WTC11 (cell line): Measurements from ENCODE around the gene DAPK1. TPM values are rescaled to one million over a fixed set of nuclear protein-coding genes. Genes with fewer than 3 reads are reported as not detected.

Experiments
- CREB1 ChIP-seq: sonication (generic); formaldehyde crosslinking; IDR thresholded peaks from 2 replicates; pipeline ENCODE4 v1.8.0; 2023; ENCODE audit warnings: mild to moderate bottlenecking, missing genetic modification reagents
- EMX1 ChIP-seq: fragments of 250-450 bp; sonication (Bioruptor Pico); IDR thresholded peaks from 2 replicates; pipeline ENCODE4 v1.8.0; 2021; ENCODE audit warnings: mild to moderate bottlenecking
- FOXJ3 ChIP-seq: sonication (generic); formaldehyde crosslinking; IDR thresholded peaks from 2 replicates; pipeline ENCODE4 v1.9.0; 2021; ENCODE audit warnings: missing genetic modification reagents, mild to moderate bottlenecking, borderline replicate concordance
- GABPB1 ChIP-seq: sonication (generic); formaldehyde crosslinking; IDR thresholded peaks from 2 replicates; pipeline ENCODE4 v1.8.1; 2023; ENCODE audit warnings: mild to moderate bottlenecking, missing genetic modification reagents
- HMGA2 ChIP-seq: fragments of 250-450 bp; sonication (Bioruptor Pico); IDR thresholded peaks from 2 replicates; pipeline ENCODE4 v1.4.0; 2021; ENCODE audit warnings: mild to moderate bottlenecking, moderate library complexity
- IRF2 ChIP-seq: sonication (generic); formaldehyde crosslinking; IDR thresholded peaks from 2 replicates; pipeline ENCODE4 v1.8.0; 2022; ENCODE audit warnings: low read depth, missing genetic modification reagents, borderline replicate concordance
- NFE2L1 ChIP-seq: sonication (generic); formaldehyde crosslinking; IDR thresholded peaks from 2 replicates; pipeline ENCODE4 v1.8.1; 2023; ENCODE audit warnings: missing genetic modification reagents
- NR3C1 ChIP-seq: sonication (generic); formaldehyde crosslinking; conservative IDR thresholded peaks from 2 replicates; pipeline ENCODE4 v1.8.1; 2023; ENCODE audit warnings: low read depth, mild to moderate bottlenecking, missing genetic modification reagents
- OVOL2 ChIP-seq: fragments of 250-450 bp; sonication (Bioruptor Pico); IDR thresholded peaks from 2 replicates; pipeline ENCODE4 v1.9.0; 2021; ENCODE audit warnings: mild to moderate bottlenecking, borderline replicate concordance
- SMAD4 ChIP-seq: sonication (generic); formaldehyde crosslinking; IDR thresholded peaks from 2 replicates; pipeline ENCODE4 v1.8.0; 2022; ENCODE audit warnings: mild to moderate bottlenecking, missing genetic modification reagents
- ZBTB21 ChIP-seq: sonication (generic); formaldehyde crosslinking; IDR thresholded peaks from 2 replicates; pipeline ENCODE4 v1.8.1; 2023; ENCODE audit warnings: mild to moderate bottlenecking, missing genetic modification reagents, borderline replicate concordance
- ZNF232 ChIP-seq: sonication (generic); formaldehyde crosslinking; IDR thresholded peaks from 2 replicates; pipeline ENCODE4 v1.8.0; 2022; ENCODE audit warnings: mild to moderate bottlenecking, missing genetic modification reagents
- ZNF317 ChIP-seq: sonication (generic); formaldehyde crosslinking; IDR thresholded peaks from 2 replicates; pipeline ENCODE4 v1.8.1; 2023; ENCODE audit warnings: low read depth, mild to moderate bottlenecking, moderate library complexity, missing genetic modification reagents, borderline replicate concordance
- ZNF396 ChIP-seq: fragments of 250-450 bp; sonication (Bioruptor Pico); IDR thresholded peaks from 2 replicates; pipeline ENCODE4 v1.8.0; 2021; ENCODE audit warnings: mild to moderate bottlenecking, moderate library complexity, borderline replicate concordance
- ZNF416 ChIP-seq: fragments of 250-450 bp; sonication (Bioruptor Pico); IDR thresholded peaks from 2 replicates; pipeline ENCODE4 v1.9.0; 2021; ENCODE audit warnings: mild to moderate bottlenecking, inconsistent platforms
- total RNA-seq: library from RNA; stranded (reverse); gene quantifications from 3 replicates; pipeline ENCODE4 v1.2.3, GENCODE V29; 2021
- TF ChIP-seq, protein P1 (sequence below): sonication (generic); formaldehyde crosslinking; IDR thresholded peaks from 2 replicates; pipeline ENCODE4 v1.8.0; 2022; ENCODE audit warnings: mild to moderate bottlenecking, missing genetic modification reagents
- TF ChIP-seq, protein P2 (sequence below): fragments of 250-450 bp; sonication (Bioruptor Pico); conservative IDR thresholded peaks from 2 replicates; pipeline ENCODE4 v1.9.0; 2021; ENCODE audit warnings: mild to moderate bottlenecking
- TF ChIP-seq, protein P3 (sequence below): sonication (generic); formaldehyde crosslinking; IDR thresholded peaks from 2 replicates; pipeline ENCODE4 v1.8.1; 2022; ENCODE audit warnings: mild to moderate bottlenecking, missing genetic modification reagents, moderate library complexity, borderline replicate concordance
- TF ChIP-seq, protein P4 (sequence below): sonication (generic); formaldehyde crosslinking; IDR thresholded peaks from 2 replicates; pipeline ENCODE4 v1.8.0; 2023; ENCODE audit warnings: missing genetic modification reagents
- TF ChIP-seq, protein P5 (sequence below): sonication (generic); formaldehyde crosslinking; IDR thresholded peaks from 2 replicates; pipeline ENCODE4 v1.8.1; 2023; ENCODE audit warnings: mild to moderate bottlenecking, moderate library complexity, missing genetic modification reagents
- TF ChIP-seq, protein P6 (sequence below): sonication (generic); formaldehyde crosslinking; IDR thresholded peaks from 2 replicates; pipeline ENCODE4 v1.8.1; 2023; ENCODE audit warnings: mild to moderate bottlenecking, missing genetic modification reagents
- TF ChIP-seq, protein P7 (sequence below): fragments of 250-450 bp; sonication (Bioruptor Pico); IDR thresholded peaks from 2 replicates; pipeline ENCODE4 v2.1.2; 2022; ENCODE audit warnings: mild to moderate bottlenecking, moderate library complexity
- TF ChIP-seq, protein P8 (sequence below): sonication (generic); formaldehyde crosslinking; IDR thresholded peaks from 2 replicates; pipeline ENCODE4 v1.8.1; 2023; ENCODE audit warnings: mild to moderate bottlenecking, missing genetic modification reagents, moderate library complexity
- TF ChIP-seq, protein P9 (sequence below): sonication (generic); formaldehyde crosslinking; IDR thresholded peaks from 2 replicates; pipeline ENCODE4 v1.8.1; 2023; ENCODE audit warnings: mild to moderate bottlenecking, missing genetic modification reagents, borderline replicate concordance

DAPK1 gene
- total RNA-seq, 1 experiment from 2014 or later: 129 TPM

DNA sequence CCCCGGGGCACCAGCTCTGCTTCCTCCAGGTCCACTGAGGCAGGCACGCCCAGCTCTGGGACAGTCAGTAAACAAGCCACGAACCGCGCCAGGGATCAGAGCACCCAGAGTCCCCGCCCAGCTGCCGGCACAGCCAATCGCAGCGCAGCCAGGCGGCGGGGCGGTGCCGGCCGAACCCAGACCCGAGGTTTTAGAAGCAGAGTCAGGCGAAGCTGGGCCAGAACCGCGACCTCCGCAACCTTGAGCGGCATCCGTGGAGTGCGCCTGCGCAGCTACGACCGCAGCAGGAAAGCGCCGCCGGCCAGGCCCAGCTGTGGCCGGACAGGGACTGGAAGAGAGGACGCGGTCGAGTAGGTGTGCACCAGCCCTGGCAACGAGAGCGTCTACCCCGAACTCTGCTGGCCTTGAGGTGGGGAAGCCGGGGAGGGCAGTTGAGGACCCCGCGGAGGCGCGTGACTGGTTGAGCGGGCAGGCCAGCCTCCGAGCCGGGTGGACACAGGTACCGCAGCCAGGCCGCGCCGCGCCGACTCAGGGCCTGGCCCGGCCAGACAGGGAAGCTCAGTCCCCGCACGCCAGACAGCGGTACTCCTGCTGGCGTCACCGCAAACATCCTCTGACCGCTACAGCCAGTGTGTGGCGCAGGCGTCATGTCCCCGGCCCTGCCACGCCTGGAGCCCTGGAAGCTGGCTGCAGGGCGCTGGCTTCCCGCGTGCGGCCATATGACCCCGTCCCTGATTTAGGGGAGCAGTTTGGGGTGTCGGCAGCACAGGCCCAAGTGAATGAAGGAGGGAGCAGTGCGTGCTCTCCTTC lies 228.4 kb downstream of the DAPK1 start, which contains the start of gene CTSL (continued):
- TF ChIP-seq ZBTB21 (CRISPR knock-in tag) (0 out of 2 replicates have a peak, but pooled peaks have one; percentile 52), EMX1 (CRISPR knock-in tag) (no peak), GABPB1 (CRISPR knock-in tag) (peak; percentile 14; the same call in 1 of the 2 replicates), ZNF416 (CRISPR knock-in tag) (0 out of 2 replicates have a peak, but pooled peaks have one; percentile 49), CREB1 (no peak), ZNF317 (CRISPR knock-in tag) (no peak), SMAD4 (CRISPR knock-in tag) (no peak), ZNF232 (CRISPR knock-in tag) (peak; percentile 43; the same call in 1 of the 2 replicates), FOXJ3 (no peak), NR3C1 (CRISPR knock-in tag) (no peak), OVOL2 (no peak), IRF2 (CRISPR knock-in tag) (no peak), ZNF396 (CRISPR knock-in tag) (no peak), HMGA2 (no peak), NFE2L1 (CRISPR knock-in tag) (0 out of 2 replicates have a peak, but pooled peaks have one; percentile 43)
- TF ChIP-seq, protein P1, sequence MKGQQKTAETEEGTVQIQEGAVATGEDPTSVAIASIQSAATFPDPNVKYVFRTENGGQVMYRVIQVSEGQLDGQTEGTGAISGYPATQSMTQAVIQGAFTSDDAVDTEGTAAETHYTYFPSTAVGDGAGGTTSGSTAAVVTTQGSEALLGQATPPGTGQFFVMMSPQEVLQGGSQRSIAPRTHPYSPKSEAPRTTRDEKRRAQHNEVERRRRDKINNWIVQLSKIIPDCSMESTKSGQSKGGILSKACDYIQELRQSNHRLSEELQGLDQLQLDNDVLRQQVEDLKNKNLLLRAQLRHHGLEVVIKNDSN: no peak
- TF ChIP-seq, protein P2, sequence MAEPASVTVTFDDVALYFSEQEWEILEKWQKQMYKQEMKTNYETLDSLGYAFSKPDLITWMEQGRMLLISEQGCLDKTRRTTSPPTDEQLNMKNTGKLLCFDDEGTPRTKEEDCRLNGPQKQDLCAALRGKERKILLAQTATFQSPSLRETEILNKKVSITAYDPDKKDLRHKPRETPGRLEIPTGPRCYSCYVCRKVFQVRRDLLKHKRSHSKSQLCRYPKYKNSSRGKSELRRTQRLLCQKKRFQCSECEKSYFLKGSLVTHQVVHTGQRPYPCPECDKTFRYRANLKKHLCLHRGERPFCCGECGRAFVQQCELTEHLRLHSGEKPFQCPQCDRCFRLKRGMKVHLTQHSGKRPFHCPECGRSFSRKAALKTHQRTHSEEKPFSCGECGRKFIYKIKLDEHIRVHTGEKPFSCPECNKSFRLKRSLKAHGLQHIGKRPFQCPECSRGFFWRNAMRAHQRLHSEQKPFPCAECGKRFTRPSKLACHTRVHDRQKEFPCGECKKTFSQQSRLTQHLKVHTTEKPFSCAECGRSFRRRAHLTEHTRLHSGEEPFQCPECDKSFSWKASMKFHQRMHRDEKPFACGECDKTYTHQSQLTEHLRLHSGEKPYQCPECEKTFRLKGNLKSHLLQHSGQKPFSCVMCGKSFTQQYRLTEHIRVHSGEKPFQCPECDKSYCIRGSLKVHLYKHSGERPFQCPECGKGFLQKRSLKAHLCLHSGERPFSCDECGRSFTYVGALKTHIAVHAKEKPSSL (CRISPR knock-in tag): no peak
- TF ChIP-seq, protein P3, sequence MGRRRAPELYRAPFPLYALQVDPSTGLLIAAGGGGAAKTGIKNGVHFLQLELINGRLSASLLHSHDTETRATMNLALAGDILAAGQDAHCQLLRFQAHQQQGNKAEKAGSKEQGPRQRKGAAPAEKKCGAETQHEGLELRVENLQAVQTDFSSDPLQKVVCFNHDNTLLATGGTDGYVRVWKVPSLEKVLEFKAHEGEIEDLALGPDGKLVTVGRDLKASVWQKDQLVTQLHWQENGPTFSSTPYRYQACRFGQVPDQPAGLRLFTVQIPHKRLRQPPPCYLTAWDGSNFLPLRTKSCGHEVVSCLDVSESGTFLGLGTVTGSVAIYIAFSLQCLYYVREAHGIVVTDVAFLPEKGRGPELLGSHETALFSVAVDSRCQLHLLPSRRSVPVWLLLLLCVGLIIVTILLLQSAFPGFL (CRISPR knock-in tag): no peak
- TF ChIP-seq, protein P4, sequence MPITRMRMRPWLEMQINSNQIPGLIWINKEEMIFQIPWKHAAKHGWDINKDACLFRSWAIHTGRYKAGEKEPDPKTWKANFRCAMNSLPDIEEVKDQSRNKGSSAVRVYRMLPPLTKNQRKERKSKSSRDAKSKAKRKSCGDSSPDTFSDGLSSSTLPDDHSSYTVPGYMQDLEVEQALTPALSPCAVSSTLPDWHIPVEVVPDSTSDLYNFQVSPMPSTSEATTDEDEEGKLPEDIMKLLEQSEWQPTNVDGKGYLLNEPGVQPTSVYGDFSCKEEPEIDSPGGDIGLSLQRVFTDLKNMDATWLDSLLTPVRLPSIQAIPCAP (CRISPR knock-in tag): no peak
- TF ChIP-seq, protein P5, sequence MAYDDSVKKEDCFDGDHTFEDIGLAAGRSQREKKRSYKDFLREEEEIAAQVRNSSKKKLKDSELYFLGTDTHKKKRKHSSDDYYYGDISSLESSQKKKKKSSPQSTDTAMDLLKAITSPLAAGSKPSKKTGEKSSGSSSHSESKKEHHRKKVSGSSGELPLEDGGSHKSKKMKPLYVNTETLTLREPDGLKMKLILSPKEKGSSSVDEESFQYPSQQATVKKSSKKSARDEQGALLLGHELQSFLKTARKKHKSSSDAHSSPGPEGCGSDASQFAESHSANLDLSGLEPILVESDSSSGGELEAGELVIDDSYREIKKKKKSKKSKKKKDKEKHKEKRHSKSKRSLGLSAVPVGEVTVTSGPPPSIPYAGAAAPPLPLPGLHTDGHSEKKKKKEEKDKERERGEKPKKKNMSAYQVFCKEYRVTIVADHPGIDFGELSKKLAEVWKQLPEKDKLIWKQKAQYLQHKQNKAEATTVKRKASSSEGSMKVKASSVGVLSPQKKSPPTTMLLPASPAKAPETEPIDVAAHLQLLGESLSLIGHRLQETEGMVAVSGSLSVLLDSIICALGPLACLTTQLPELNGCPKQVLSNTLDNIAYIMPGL (CRISPR knock-in tag): peak; percentile 87
- TF ChIP-seq, protein P6, sequence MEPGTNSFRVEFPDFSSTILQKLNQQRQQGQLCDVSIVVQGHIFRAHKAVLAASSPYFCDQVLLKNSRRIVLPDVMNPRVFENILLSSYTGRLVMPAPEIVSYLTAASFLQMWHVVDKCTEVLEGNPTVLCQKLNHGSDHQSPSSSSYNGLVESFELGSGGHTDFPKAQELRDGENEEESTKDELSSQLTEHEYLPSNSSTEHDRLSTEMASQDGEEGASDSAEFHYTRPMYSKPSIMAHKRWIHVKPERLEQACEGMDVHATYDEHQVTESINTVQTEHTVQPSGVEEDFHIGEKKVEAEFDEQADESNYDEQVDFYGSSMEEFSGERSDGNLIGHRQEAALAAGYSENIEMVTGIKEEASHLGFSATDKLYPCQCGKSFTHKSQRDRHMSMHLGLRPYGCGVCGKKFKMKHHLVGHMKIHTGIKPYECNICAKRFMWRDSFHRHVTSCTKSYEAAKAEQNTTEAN (CRISPR knock-in tag): 0 out of 2 replicates have a peak, but pooled peaks have one; percentile 66
- TF ChIP-seq, protein P7, sequence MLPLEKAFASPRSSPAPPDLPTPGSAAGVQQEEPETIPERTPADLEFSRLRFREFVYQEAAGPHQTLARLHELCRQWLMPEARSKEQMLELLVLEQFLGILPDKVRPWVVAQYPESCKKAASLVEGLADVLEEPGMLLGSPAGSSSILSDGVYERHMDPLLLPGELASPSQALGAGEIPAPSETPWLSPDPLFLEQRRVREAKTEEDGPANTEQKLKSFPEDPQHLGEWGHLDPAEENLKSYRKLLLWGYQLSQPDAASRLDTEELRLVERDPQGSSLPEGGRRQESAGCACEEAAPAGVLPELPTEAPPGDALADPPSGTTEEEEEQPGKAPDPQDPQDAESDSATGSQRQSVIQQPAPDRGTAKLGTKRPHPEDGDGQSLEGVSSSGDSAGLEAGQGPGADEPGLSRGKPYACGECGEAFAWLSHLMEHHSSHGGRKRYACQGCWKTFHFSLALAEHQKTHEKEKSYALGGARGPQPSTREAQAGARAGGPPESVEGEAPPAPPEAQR (CRISPR knock-in tag): no peak
- TF ChIP-seq, protein P8, sequence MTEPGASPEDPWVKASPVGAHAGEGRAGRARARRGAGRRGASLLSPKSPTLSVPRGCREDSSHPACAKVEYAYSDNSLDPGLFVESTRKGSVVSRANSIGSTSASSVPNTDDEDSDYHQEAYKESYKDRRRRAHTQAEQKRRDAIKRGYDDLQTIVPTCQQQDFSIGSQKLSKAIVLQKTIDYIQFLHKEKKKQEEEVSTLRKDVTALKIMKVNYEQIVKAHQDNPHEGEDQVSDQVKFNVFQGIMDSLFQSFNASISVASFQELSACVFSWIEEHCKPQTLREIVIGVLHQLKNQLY (CRISPR knock-in tag): no peak
- TF ChIP-seq, protein P9, sequence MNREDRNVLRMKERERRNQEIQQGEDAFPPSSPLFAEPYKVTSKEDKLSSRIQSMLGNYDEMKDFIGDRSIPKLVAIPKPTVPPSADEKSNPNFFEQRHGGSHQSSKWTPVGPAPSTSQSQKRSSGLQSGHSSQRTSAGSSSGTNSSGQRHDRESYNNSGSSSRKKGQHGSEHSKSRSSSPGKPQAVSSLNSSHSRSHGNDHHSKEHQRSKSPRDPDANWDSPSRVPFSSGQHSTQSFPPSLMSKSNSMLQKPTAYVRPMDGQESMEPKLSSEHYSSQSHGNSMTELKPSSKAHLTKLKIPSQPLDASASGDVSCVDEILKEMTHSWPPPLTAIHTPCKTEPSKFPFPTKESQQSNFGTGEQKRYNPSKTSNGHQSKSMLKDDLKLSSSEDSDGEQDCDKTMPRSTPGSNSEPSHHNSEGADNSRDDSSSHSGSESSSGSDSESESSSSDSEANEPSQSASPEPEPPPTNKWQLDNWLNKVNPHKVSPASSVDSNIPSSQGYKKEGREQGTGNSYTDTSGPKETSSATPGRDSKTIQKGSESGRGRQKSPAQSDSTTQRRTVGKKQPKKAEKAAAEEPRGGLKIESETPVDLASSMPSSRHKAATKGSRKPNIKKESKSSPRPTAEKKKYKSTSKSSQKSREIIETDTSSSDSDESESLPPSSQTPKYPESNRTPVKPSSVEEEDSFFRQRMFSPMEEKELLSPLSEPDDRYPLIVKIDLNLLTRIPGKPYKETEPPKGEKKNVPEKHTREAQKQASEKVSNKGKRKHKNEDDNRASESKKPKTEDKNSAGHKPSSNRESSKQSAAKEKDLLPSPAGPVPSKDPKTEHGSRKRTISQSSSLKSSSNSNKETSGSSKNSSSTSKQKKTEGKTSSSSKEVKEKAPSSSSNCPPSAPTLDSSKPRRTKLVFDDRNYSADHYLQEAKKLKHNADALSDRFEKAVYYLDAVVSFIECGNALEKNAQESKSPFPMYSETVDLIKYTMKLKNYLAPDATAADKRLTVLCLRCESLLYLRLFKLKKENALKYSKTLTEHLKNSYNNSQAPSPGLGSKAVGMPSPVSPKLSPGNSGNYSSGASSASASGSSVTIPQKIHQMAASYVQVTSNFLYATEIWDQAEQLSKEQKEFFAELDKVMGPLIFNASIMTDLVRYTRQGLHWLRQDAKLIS: peak; percentile 88; the same call in 1 of the 2 replicates
